Measurements from ENCODE around the gene ZNF521.

ZNF521 gene

DNA sequence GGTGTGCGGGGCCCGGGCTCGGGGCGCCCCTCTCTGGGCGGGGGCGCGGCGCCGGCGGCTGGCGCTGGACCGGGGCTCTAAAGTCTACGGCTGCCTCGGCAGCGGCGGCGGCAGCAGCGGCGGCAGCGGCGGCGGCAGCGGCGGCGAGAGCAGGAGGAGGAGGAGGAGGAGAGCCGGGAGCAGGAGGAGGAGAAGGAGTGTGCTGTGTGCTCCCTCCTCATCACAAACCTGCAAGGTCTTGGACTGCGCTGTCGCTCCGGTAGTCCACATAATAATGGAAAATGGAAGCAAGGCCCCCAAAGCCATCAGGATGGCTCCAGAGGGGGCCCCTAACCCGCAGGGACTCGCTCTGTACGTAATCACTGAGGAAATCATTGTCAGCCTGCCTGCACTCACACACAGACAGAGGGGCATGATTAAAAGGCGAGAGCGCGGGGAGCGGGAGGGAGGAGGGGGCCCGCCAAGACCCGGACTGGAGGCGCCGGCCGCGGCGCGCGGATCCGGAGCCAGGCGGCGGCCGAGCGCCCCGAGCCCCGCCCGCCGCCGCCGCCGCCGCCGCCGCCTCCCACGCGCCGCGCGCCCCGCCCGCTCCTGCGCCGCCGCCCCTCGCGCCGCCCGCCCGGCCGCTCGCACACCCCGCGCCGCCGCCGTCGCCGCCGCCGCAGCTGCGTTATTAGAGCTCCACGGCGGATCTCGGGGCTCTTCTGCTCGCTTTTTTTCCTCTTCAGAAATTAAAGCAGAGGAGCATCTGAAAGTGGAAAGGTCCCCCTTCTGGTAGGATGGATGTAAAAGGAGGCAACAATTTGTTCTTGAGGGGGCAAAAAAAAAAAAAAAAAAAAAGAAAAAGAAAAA, at the start of gene ZNF521:
TSS of gene ZNF521 (minus strand) at position 390 of the 852 bp plus-strand sequence. CDS start 1,220 bp downstream, outside the sequence.
- Histone ChIP-seq H3K9me2 (replicated peaks; ENCODE audit: insufficient read depth, low read length) (no peaks in the 10 kb centered on the region), H3K9ac (ENCODE audit: low read length) (peak within 1 kb of the TSS; percentile 85), H2AFZ (ENCODE audit: low read depth, low read length, severe bottlenecking) (peak within 1 kb of the TSS; percentile 94), H3F3A (ENCODE audit: insufficient read depth) (peaks cover 24% of the 10 kb centered on the region), H3K9me3 (ENCODE audit: insufficient read depth, low read length) (no peaks in the 10 kb centered on the region), H3K79me2 (ENCODE audit: insufficient read depth, low read length) (no peaks in the 10 kb centered on the region), H3K4me2 (ENCODE audit: low read depth, low read length, poor library complexity, severe bottlenecking) (peak within 1 kb of the TSS; percentile 99), H3K27ac (ENCODE audit: low read depth, low read length) (peak within 1 kb of the TSS; percentile 63), H3K36me3 (ENCODE audit: low read length) (no peaks in the 10 kb centered on the region), H4K20me1 (ENCODE audit: low read depth, low read length) (no peaks in the 10 kb centered on the region; the same call in 1 of the 2 replicates), H3K27me3 (ENCODE audit: low read length) (no peaks in the 10 kb centered on the region), H3K4me3 (ENCODE audit: insufficient read depth, low read length, poor library complexity, severe bottlenecking) (peak within 1 kb of the TSS; percentile 90)
- TF ChIP-seq, protein P1, sequence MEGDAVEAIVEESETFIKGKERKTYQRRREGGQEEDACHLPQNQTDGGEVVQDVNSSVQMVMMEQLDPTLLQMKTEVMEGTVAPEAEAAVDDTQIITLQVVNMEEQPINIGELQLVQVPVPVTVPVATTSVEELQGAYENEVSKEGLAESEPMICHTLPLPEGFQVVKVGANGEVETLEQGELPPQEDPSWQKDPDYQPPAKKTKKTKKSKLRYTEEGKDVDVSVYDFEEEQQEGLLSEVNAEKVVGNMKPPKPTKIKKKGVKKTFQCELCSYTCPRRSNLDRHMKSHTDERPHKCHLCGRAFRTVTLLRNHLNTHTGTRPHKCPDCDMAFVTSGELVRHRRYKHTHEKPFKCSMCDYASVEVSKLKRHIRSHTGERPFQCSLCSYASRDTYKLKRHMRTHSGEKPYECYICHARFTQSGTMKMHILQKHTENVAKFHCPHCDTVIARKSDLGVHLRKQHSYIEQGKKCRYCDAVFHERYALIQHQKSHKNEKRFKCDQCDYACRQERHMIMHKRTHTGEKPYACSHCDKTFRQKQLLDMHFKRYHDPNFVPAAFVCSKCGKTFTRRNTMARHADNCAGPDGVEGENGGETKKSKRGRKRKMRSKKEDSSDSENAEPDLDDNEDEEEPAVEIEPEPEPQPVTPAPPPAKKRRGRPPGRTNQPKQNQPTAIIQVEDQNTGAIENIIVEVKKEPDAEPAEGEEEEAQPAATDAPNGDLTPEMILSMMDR (IDR thresholded peaks at IDR 0.05; ENCODE audit: insufficient read depth, low read length, poor library complexity, severe bottlenecking), result no peak
- TF ChIP-seq EZH2phosphoT487 (conservative IDR thresholded peaks at IDR 0.05; ENCODE audit: low read length), result no peak

DNA sequence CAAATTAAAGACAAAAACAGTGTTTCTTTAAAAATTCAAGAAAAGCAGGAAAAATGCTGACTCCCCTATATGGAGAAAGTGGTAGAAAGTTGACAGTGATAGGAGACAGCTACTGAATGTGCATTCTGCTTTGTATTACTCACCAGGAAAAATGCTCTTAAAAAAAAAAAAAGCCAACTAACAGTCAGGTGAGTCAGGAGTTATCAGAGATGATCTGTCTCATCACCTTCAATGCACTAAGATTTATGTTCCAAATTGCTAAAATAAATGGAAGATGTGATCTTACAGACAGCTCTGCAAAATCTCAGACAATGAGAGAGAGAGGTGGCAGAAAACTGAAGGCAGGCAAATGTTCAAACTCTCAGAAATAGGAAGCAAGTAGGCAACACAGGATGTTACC, 47.6 kb upstream of the ZNF521 start:
- Histone ChIP-seq H3K79me2 (ENCODE audit: insufficient read depth, low read length) (no peaks in the 10 kb centered on the region), H2AFZ (ENCODE audit: low read depth, low read length, severe bottlenecking) (no peak overlapping the region), H4K20me1 (ENCODE audit: low read depth, low read length) (no peaks in the 10 kb centered on the region), H3F3A (ENCODE audit: insufficient read depth) (no peaks in the 10 kb centered on the region), H3K36me3 (ENCODE audit: low read length) (no peaks in the 10 kb centered on the region), H3K9me3 (ENCODE audit: insufficient read depth, low read length) (no peaks in the 10 kb centered on the region), H3K4me2 (ENCODE audit: low read depth, low read length, poor library complexity, severe bottlenecking) (no peak overlapping the region), H3K27me3 (ENCODE audit: low read length) (no peaks in the 10 kb centered on the region), H3K4me3 (ENCODE audit: insufficient read depth, low read length, poor library complexity, severe bottlenecking) (no peak overlapping the region), H3K27ac (ENCODE audit: low read depth, low read length) (no peak overlapping the region), H3K9ac (ENCODE audit: low read length) (no peak overlapping the region), H3K9me2 (replicated peaks; ENCODE audit: insufficient read depth, low read length) (no peaks in the 10 kb centered on the region)
- no peak for TF ChIP-seq EZH2phosphoT487 (conservative IDR thresholded peaks at IDR 0.05; ENCODE audit: low read length)
- TF ChIP-seq, protein P1 (IDR thresholded peaks at IDR 0.05; ENCODE audit: insufficient read depth, low read length, poor library complexity, severe bottlenecking), result no peak

DNA sequence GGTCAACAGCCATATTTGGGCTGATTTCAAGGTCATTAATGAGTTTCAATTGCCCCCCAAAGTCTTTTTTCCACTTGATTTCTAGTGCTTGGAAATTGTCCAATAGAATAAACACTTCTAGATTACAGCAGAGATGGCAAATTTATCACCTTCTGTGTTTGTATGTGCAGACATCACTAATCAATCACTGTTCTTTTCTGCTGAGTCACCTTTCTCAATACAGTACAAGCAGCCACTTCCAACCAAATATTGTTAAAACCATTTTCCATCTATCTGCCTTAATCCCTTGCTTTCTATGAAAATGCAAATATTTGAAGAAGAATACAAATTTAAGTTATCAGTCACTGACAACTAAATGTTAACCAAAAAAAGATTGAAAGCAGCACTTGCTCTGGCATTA, 40.2 kb upstream of the ZNF521 start:
- H4K20me1 ChIP-seq (ENCODE audit: low read depth, low read length), result no peaks in the 10 kb centered on the region
- no peaks in the 10 kb centered on the region for H3K9me2 ChIP-seq (replicated peaks; ENCODE audit: insufficient read depth, low read length)
- TF ChIP-seq, protein P1 (IDR thresholded peaks at IDR 0.05; ENCODE audit: insufficient read depth, low read length, poor library complexity, severe bottlenecking), result no peak
- no peak for TF ChIP-seq EZH2phosphoT487 (conservative IDR thresholded peaks at IDR 0.05; ENCODE audit: low read length)
- H3K36me3 ChIP-seq (ENCODE audit: low read length), result no peaks in the 10 kb centered on the region
- H3K4me3 ChIP-seq (ENCODE audit: insufficient read depth, low read length, poor library complexity, severe bottlenecking), result no peak overlapping the region
- no peak overlapping the region for H3K9ac ChIP-seq (ENCODE audit: low read length)
- H3F3A ChIP-seq (ENCODE audit: insufficient read depth), result no peaks in the 10 kb centered on the region
- no peak overlapping the region for H3K4me2 ChIP-seq (ENCODE audit: low read depth, low read length, poor library complexity, severe bottlenecking)
- no peaks in the 10 kb centered on the region for H3K79me2 ChIP-seq (ENCODE audit: insufficient read depth, low read length)
- H3K27me3 ChIP-seq (ENCODE audit: low read length), result no peaks in the 10 kb centered on the region
- H2AFZ ChIP-seq (ENCODE audit: low read depth, low read length, severe bottlenecking), result no peak overlapping the region
- H3K27ac ChIP-seq (ENCODE audit: low read depth, low read length), result no peak overlapping the region
- H3K9me3 ChIP-seq (ENCODE audit: insufficient read depth, low read length), result no peaks in the 10 kb centered on the region

All from SU-DHL-6 (cell line).